HG03095 (cell line): ENCODE measurements around the gene CYSRT1.

Experiments used
- ATAC-seq: cut with Tn5 transposase; IDR thresholded peaks from one replicate; pipeline ENCODE4 v1.9.1; 2021; ENCODE audit warnings: moderate library complexity; ENCODE audit not compliant: unreplicated experiment

The CYSRT1 gene

GRCh38 chr9:137189297-137190295, 35.4 kb upstream of the CYSRT1 start:
- ATAC-seq, result no peak

GRCh38 chr9:137190315-137190856, 34.6 kb upstream of the CYSRT1 start:
- ATAC-seq, result no peak

- no peak for ATAC-seq
These were observed 33.7 kb upstream of the CYSRT1 start for GRCh38 chr9:137191245-137191644.

- no peak for ATAC-seq
These were observed 33.1 kb upstream of the CYSRT1 start for GRCh38 chr9:137191691-137192447.

GRCh38 chr9:137192448-137192780, 32.6 kb upstream of the CYSRT1 start:
- no peak for ATAC-seq

- ATAC-seq, result no peak
These were observed 32.1 kb upstream of the CYSRT1 start for GRCh38 chr9:137192859-137193258.

GRCh38 chr9:137193771-137194170, 31.2 kb upstream of the CYSRT1 start:
- no peak for ATAC-seq

- ATAC-seq, result no peak
These were observed 30.6 kb upstream of the CYSRT1 start for GRCh38 chr9:137194388-137194787.

- ATAC-seq, result no peak
These were observed 30.1 kb upstream of the CYSRT1 start for GRCh38 chr9:137194909-137195308.

- ATAC-seq, result no peak
These were observed 29.3 kb upstream of the CYSRT1 start for GRCh38 chr9:137195525-137196220.

GRCh38 chr9:137198051-137198901, 26.7 kb upstream of the CYSRT1 start:
- ATAC-seq, result no peak

- ATAC-seq, result no peak
These were observed 26.1 kb upstream of the CYSRT1 start for GRCh38 chr9:137198902-137199283.

GRCh38 chr9:137199411-137200121, 25.4 kb upstream of the CYSRT1 start:
- ATAC-seq, result no peak

GRCh38 chr9:137200311-137201204, 24.4 kb upstream of the CYSRT1 start, which contains the start of gene TPRN:
TPRN (minus strand) TSS chr9:137200741; CDS start chr9:137200711, 30 bp downstream.
- peak; percentile 75 for ATAC-seq

- ATAC-seq, result no peak
These were observed 23.6 kb upstream of the CYSRT1 start for GRCh38 chr9:137201205-137201868.

- ATAC-seq, result no peak
These were observed 22.0 kb upstream of the CYSRT1 start for GRCh38 chr9:137202966-137203365.

GRCh38 chr9:137204731-137205125, 20.2 kb upstream of the CYSRT1 start:
- no peak for ATAC-seq
